Skeletal muscle cell (primary cell): ENCODE results near the gene NSL1.
"Not testable (repeated sequence)": the region's sequence is repeated elsewhere in the genome, so short reads cannot be mapped to it uniquely, and the experiment has no call there.

Experiments
- DNase-seq: peaks from one replicate; pipeline ENCODE4 v3.0.0-alpha.2; 2010; ENCODE audit warnings: low read depth
- H3K4me3 ChIP-seq: 2 replicates; pipeline ENCODE4 v1.5.1; 2011; ENCODE audit warnings: low read depth, mild to moderate bottlenecking, control low read depth, low read length, moderate library complexity

The NSL1 gene

DNA sequence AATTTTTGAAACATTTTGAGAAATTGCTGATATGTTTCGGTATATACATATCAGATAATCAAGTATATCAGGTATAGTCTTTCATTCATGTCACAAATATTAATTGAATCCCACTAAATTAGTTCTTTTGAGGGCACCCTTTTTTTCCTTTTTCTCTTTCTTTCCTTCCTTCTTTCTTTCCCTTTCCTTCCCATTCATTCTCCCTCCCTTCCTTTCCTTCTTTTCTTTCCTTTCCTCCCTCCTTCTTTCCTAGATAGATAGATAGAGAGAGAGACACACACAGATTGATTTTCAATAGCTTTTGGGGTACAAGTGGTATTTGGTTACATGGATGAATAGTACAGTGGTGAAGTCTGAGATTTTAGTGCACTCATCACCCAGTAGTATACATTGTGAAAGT lies 5.7 kb downstream of the NSL1 start:
- no peak for DNase-seq

GRCh38 chr1:212783976-212784375 lies 7.6 kb downstream of the NSL1 start:
- no peak overlapping the region for H3K4me3 ChIP-seq
- DNase-seq, result no peak

More for the DNA sequence above, 5.7 kb downstream of the NSL1 start:
- H3K4me3 ChIP-seq, result no peak overlapping the region

DNA sequence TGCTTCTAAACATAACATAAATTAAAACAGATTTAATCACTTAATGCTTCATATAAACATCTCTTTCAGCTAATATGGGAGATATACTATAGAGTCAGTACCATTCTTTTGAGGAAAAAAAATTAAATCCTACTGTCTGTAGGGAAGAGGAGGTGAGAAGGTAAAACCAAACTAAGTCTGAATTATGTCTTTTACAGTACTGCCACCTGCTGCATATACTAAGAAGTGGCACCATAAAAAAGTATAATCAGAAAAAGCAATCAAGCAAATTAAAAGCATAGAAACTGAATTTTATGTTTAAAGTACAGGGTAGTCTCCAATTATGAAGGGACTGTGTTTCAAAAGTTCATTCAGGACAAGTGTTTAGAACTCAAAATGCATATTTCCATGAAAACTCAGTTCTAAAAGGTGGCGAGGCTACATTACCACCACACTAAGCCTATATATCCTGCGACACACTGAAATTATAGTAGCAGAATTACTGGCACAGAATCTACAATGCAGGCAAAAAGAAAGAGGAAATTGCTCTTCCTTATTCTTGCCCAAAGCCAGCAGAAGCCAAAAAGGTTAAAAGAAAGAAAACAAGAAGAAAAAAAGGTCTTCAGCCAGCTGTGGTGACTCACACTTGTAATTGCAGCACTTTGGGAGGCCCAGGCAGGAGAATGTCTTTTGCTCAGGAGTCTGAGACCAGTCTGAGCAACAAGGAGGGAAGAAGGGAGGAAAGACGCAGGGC lies 9.0 kb downstream of the NSL1 start:
- no peak overlapping the region for H3K4me3 ChIP-seq
- DNase-seq, result peak; percentile 13

DNA sequence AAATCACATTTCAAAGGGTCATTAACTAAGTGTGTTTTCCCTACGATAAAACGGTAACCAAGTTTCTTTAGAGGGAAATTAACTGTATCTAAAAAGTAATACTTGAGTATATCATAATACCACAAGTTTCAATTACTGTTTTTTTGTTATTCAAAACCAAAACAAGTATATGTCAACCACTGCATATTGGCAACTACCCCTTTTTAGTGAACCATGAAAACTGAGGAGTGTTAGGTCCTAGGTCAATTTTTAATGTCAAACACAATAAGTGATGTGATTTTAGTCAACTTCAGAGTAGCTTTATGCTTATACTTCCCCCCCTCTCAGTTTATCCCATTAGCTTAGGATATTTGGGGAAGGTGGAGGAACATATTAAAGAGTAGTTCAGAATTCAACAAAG lies 10.4 kb downstream of the NSL1 start:
- no peak overlapping the region for H3K4me3 ChIP-seq
- no peak for DNase-seq

- no peak for DNase-seq
- H3K4me3 ChIP-seq, result no peak overlapping the region
These were observed 10.8 kb downstream of the NSL1 start for GRCh38 chr1:212780759-212781158.

GRCh38 chr1:212779086-212779485 lies 12.5 kb downstream of the NSL1 start:
- not testable (repeated sequence) for H3K4me3 ChIP-seq, DNase-seq

- DNase-seq, result no peak
- no peak overlapping the region for H3K4me3 ChIP-seq
These were observed 14.4 kb downstream of the NSL1 start for GRCh38 chr1:212777151-212777550.

DNA sequence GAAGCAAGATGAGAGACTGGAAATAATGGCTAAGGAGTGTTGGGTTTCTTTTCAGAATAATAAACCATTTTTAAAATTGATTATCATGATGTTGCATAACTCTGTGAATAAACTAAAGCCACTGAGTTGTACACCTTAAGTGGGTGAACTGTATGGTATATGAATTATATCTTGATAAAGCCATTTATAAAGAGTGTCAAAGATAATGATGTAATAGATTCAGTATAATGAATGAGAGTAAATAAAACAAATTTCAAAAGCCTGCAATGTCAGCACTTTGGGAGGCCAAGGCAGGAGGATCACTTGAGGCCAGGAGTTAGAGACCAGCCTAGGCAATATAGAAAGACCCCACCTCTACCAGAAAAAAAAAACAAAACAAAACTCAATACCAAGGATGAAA lies 16.3 kb downstream of the NSL1 start:
- DNase-seq, result no peak
- no peak overlapping the region for H3K4me3 ChIP-seq

DNA sequence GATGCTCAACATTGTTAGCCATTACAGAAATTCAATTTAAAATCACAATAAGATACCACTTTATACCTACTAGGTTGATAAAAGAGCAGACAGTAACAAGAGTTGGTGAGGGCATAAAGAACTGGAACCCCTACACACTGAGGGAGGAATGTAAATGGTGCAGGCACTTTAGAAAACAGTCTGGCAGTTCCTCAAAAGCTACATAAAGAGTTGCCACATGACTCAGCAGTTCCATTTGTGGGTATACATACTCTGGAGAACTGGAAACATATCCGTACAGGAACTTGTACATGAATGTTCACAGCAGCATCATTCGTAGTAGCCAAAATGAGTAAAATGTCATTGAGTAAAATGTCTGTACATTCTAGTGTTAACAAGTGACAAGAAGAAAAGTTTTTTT lies 17.0 kb downstream of the NSL1 start:
- DNase-seq, result no peak
- H3K4me3 ChIP-seq, result no peak overlapping the region

DNA sequence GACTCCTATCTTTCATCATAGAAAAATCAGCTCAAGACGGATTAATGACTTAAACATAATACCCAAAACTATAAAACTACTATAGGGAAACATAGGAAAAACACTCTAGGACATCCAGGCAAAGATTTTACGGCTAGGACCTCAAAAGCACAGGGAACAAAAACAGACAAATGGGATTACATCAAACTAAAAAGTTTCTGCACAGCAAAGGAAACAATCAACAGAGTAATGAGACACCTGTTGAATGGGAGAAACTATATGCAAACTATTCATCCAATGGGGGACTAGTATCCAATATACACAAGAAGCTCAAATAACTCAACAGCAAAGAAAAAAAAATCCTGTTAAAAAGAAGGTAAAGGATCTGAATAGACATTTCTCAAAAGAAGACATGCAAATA lies 18.6 kb downstream of the NSL1 start:
- no peak for DNase-seq

GRCh38 chr1:212771341-212771740 lies 20.2 kb downstream of the NSL1 start:
- DNase-seq, result no peak
- H3K4me3 ChIP-seq, result no peak overlapping the region

More for the DNA sequence above, 18.6 kb downstream of the NSL1 start:
- H3K4me3 ChIP-seq, result no peak overlapping the region

DNA sequence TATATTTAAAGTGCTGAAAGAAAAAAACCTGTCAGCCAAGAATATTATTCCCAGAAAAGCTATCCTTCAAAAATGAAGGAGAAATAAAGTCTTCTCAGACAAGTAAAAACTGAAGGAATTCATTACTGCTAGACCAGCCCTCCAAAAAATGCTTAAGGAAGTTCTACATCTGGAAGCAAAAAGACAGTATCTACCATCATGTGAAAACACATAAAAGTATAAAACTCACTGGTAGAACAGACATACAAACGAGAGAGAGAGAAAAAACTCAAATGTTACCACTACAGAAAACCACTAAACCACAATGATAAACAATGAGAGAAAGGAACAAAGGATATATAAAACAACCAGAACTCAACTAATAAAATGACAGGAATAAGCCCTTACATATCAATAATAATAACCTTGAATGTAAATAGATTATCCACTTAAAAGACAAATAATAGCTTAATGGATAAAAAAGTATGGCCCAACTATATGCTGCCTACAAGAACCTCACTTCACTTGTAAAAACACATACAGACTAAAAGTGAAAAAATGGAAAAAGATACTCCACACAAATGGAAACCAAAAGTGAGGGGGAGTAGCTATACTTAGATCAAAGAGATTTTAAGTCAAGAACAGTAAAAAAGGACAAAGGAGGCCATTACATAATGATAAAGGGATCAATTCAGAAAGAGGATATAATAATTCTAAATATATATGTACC lies 22.0 kb downstream of the NSL1 start:
- no peak overlapping the region for H3K4me3 ChIP-seq
- no peak for DNase-seq

DNA sequence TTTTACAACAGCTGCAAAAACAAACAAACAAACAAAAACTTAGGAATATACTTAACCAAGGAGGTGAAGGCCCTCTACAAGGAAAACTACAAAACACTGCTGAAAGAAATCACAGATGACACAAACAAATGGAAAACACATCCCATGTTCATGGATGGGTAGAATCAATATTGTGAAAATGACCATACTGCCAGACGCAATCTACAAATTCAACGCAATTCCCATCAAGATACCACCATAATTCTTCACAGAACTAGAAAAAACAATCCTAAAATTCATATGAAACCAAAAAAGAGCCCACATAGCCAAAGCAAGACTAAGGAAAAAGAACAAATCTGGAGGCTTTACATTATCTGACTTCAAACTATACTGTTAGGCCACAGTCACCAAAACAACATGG lies 24.8 kb downstream of the NSL1 start:
- H3K4me3 ChIP-seq, DNase-seq: not testable (repeated sequence)

DNA sequence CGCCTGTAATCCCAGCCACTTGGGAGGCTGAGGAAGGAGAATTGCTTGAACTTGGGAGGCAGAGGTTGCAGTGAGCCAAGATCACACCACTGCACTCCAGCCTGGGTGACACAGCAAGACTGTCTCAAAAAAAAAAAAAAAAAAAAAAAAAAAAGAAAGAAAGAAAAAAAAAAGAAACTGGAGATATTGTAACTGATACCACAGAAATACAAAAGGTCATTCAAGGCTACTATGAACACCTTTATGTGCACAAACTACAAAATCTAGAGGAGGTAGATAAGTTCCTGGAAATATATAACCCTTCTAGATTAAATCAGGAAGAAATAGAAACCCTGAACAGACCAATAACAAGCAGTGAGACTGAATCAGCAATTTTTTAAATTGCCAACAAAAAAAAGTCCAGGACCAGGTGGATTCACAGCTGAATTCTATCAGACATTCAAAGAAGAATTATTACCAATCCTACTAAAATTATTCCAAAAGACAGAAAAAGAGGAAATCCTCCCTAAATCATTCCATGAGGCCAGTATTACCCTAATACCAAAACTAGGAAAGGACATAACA lies 26.8 kb downstream of the NSL1 start:
- H3K4me3 ChIP-seq, DNase-seq: not testable (repeated sequence)

DNA sequence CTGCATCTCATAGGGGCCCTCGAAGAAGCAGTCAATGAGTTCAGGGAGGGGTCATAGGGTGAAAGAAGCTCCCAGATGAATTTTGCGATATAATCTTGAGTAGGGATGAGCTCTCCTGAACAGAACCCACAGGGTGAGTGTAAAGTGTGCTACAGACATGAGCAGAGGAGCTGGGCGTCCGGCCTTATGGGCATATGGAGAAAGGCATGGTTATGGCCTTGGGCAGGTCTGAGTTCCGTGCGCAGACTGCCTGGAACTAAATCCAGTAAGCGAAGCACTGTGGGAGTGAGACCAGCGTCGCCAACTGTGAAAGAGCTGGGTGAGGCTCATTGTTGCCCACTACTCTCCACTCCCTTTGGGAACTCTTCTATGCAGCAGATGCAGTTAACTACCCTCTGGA lies 28.7 kb downstream of the NSL1 start:
- DNase-seq, result no peak
- H3K4me3 ChIP-seq, result no peak overlapping the region

GRCh38 chr1:212762234-212762633 lies 29.3 kb downstream of the NSL1 start:
- no peak overlapping the region for H3K4me3 ChIP-seq
- no peak for DNase-seq

DNA sequence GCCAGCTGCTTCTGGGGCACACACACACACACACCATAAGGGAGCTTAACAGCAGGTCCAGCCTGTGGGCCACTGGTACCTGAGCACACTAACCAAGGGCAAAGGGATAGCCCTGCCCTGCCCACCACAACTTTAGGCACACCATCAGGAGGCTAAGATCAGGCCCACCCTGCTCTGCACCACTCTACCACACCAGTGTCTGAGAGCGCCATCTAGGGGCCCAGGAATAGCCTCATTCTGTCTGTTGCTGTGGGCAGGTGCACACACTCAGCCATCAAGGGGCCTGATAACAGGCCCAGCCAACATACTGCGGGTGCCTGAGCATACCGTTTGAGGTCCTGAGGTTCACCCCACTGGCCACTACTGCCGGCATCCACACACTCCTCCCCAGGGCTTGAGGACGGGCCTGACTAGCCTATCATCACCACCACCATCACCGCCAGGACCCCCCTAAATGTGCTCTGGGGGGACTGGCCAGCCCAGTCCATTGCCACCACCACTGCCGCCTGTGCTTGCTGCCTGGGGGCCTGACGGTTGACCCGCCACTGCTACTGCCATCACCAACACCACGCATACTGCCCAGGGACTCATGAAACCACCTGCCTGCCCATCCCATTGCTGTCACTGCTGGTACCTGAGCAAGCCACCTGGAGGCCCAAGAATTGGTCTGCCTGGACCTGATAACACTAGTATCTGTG lies 31.3 kb downstream of the NSL1 start:
- no peak for DNase-seq
- H3K4me3 ChIP-seq, result no peak overlapping the region

DNA sequence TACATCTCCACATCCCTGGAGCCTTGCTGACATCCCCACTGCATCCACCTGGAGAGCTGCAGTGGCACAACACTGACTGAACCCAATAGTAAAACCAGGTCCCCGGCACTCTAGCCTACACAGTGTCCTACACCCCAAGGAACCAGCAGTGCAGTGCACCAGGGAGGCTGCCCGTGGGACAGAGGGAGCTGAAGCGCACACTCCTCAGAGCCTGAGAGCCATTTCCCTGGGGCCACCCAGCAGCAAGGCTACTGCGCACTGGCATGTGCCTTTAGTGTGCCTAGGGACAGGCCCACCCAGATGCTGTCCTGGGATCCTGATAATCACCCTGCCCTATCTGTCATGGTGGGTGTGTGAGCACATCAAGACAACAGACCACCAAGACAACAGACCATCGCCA lies 31.9 kb downstream of the NSL1 start:
- H3K4me3 ChIP-seq, result no peak overlapping the region
- DNase-seq, result no peak

DNA sequence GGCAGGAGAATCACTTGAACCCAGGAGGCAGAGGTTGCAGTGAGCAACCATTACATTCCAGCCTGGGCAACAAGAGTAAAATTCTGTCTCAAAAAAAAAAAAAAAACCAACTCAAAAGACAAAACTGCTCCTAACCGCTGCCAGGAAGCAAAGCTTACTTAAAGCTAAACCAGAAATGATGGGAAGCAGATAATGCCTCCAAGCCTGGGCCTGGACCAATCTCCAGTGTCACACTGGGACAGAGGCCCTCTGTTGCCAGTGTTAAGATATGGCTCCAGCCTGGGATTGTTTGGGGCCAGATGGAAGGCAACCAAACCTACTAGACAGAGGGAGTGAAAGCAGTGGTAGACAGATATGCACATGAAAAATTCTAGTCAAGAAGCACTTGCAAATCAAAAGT lies 36.9 kb downstream of the NSL1 start:
- no peak overlapping the region for H3K4me3 ChIP-seq

DNA sequence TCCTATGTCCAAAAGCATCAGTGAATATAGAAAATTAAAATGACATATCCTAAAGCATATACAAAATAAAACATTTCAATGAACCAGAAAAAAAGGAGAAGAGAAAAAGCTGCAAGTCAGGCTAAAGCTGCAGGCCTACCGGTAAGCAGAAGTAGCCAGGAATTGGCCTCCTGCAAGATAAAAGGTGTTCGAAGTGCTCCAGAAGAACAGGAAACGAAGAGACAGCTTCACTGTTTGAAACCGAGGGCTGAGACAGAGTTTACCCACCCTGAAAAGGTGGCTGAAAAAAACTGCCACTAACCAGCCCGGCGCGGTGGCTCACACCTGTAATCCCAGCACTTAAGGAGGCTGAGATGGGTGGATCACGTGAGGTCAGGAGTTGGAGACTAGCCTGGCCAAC lies 37.4 kb downstream of the NSL1 start:
- DNase-seq, result no peak
- H3K4me3 ChIP-seq, result no peak overlapping the region

More for the DNA sequence above, 36.9 kb downstream of the NSL1 start:
- no peak for DNase-seq
